HEK293T (cell line): Measurements from ENCODE around the gene ALDOA.

Source experiments
- FOXM1 ChIP-seq: fragments of 450-650 bp; IDR thresholded peaks from 2 replicates; pipeline ENCODE4 v1.6.1; 2017; ENCODE audit warnings: mild to moderate bottlenecking, borderline replicate concordance
- L3MBTL2 ChIP-seq: fragments of 450-650 bp; conservative IDR thresholded peaks from 2 replicates; pipeline ENCODE4 v1.6.1; 2016; ENCODE audit warnings: mild to moderate bottlenecking

- TF ChIP-seq FOXM1 (no peak), L3MBTL2 (no peak)
Observed at GRCh38 chr16:30063278-30063892, 2.2 kb upstream of the ALDOA start.
